Endothelial cell (in vitro differentiated cells): ENCODE measurements around the gene LRRC41. TPM values are rescaled to one million over a fixed set of nuclear protein-coding genes. Genes with fewer than 3 reads are reported as not detected.

Experiments used
- DNase-seq: peaks from one replicate; pipeline ENCODE4 v3.0.0; 2021; ENCODE audit warnings: low spot score
- H3K27ac Mint-ChIP-seq: one replicate; pipeline ENCODE4 v1.8.0; 2021; ENCODE audit warnings: mixed read lengths, inconsistent platforms; ENCODE audit not compliant: unreplicated experiment
- H3K27me3 Mint-ChIP-seq: one replicate; pipeline ENCODE4 v1.8.0; 2021; ENCODE audit warnings: mild to moderate bottlenecking, moderate library complexity, mixed read lengths, inconsistent platforms; ENCODE audit not compliant: unreplicated experiment
- H3K36me3 Mint-ChIP-seq: one replicate; pipeline ENCODE4 v1.8.0; 2021; ENCODE audit warnings: mild to moderate bottlenecking, low read depth, mixed read lengths, inconsistent platforms; ENCODE audit not compliant: unreplicated experiment
- H3K4me1 Mint-ChIP-seq: one replicate; pipeline ENCODE4 v1.8.0; 2021; ENCODE audit warnings: mild to moderate bottlenecking, mixed read lengths, inconsistent platforms; ENCODE audit not compliant: unreplicated experiment
- H3K4me3 Mint-ChIP-seq: one replicate; pipeline ENCODE4 v1.8.0; 2021; ENCODE audit warnings: mild to moderate bottlenecking, mixed read lengths, inconsistent platforms; ENCODE audit not compliant: unreplicated experiment
- H3K9me3 Mint-ChIP-seq: one replicate; pipeline ENCODE4 v1.8.0; 2021; ENCODE audit warnings: mixed read lengths, inconsistent platforms; ENCODE audit not compliant: unreplicated experiment
- CTCF ChIP-seq: fragments of 200-600 bp; sonication (generic); IDR thresholded peaks from one replicate; pipeline ENCODE4 v1.5.0; 2021; ENCODE audit warnings: antibody characterized with exemption; ENCODE audit not compliant: unreplicated experiment
- total RNA-seq: library from RNA; stranded (reverse); fragmentation: NEBNext Ultra II Directional; extraction: Animal tissue kit (Norgen Biotek cat#: 25700); gene quantifications from one replicate; pipeline ENCODE4 v1.2.1, GENCODE V29; 2021; ENCODE audit not compliant: unreplicated experiment

Gene LRRC41
- total RNA-seq, 1 donor from 2014 or later = 73.5 TPM

GRCh38 chr1:46284597-46285564, 18.5 kb downstream of the LRRC41 start:
- Mint-ChIP-seq H3K4me1 (peaks cover 18% of the 10 kb centered on the region), H3K27ac (no peak overlapping the region), H3K9me3 (no peaks in the 10 kb centered on the region), H3K36me3 (peaks cover 44% of the 10 kb centered on the region), H3K4me3 (no peak overlapping the region), H3K27me3 (peaks cover 2% of the 10 kb centered on the region)
- DNase-seq = no peak
- TF ChIP-seq CTCF = no peak

- TF ChIP-seq CTCF = no peak
- no peak for DNase-seq
- H3K36me3 Mint-ChIP-seq = peaks cover 42% of the 10 kb centered on the region
- H3K9me3 Mint-ChIP-seq = no peaks in the 10 kb centered on the region
- H3K27me3 Mint-ChIP-seq = peaks cover 2% of the 10 kb centered on the region
- H3K27ac Mint-ChIP-seq = no peak overlapping the region
- peak overlapping the region; percentile 43 for H3K4me3 Mint-ChIP-seq
- H3K4me1 Mint-ChIP-seq = peaks cover 16% of the 10 kb centered on the region
These were observed 19.4 kb downstream of the LRRC41 start for GRCh38 chr1:46284058-46284457.

- TF ChIP-seq CTCF = no peak
- H3K4me1 Mint-ChIP-seq = no peaks in the 10 kb centered on the region
- no peak overlapping the region for H3K27ac Mint-ChIP-seq
- no peak overlapping the region for H3K4me3 Mint-ChIP-seq
- H3K9me3 Mint-ChIP-seq = no peaks in the 10 kb centered on the region
- H3K36me3 Mint-ChIP-seq = peaks cover 34% of the 10 kb centered on the region
- peaks cover 2% of the 10 kb centered on the region for H3K27me3 Mint-ChIP-seq
- DNase-seq = no peak
These were observed 22.4 kb downstream of the LRRC41 start for GRCh38 chr1:46281021-46281420.

GRCh38 chr1:46280092-46280491, 23.3 kb downstream of the LRRC41 start:
- peaks cover 36% of the 10 kb centered on the region for H3K36me3 Mint-ChIP-seq
- DNase-seq = no peak
- peaks cover 2% of the 10 kb centered on the region for H3K27me3 Mint-ChIP-seq

More at GRCh38 chr1:46280092-46280491, 23.3 kb downstream of the LRRC41 start:
- TF ChIP-seq CTCF = no peak
- no peaks in the 10 kb centered on the region for H3K4me1 Mint-ChIP-seq
- no peak overlapping the region for H3K27ac Mint-ChIP-seq
- no peaks in the 10 kb centered on the region for H3K9me3 Mint-ChIP-seq
- H3K4me3 Mint-ChIP-seq = no peak overlapping the region
